Smooth muscle cell of the pulmonary artery (primary cell): ENCODE data around the gene MZB1. TPM values are rescaled to one million over a fixed set of nuclear protein-coding genes. Genes with fewer than 3 reads are reported as not detected.

Experiments
- total RNA-seq: library from RNA; depleted of rRNA; stranded (reverse); fragments of >200 nt; gene quantifications from 2 replicates; pipeline ENCODE4 v1.2.3, GENCODE V29; 2014

MZB1 gene, protein sequence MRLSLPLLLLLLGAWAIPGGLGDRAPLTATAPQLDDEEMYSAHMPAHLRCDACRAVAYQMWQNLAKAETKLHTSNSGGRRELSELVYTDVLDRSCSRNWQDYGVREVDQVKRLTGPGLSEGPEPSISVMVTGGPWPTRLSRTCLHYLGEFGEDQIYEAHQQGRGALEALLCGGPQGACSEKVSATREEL
- total RNA-seq = not detected in 2 replicates

DNA sequence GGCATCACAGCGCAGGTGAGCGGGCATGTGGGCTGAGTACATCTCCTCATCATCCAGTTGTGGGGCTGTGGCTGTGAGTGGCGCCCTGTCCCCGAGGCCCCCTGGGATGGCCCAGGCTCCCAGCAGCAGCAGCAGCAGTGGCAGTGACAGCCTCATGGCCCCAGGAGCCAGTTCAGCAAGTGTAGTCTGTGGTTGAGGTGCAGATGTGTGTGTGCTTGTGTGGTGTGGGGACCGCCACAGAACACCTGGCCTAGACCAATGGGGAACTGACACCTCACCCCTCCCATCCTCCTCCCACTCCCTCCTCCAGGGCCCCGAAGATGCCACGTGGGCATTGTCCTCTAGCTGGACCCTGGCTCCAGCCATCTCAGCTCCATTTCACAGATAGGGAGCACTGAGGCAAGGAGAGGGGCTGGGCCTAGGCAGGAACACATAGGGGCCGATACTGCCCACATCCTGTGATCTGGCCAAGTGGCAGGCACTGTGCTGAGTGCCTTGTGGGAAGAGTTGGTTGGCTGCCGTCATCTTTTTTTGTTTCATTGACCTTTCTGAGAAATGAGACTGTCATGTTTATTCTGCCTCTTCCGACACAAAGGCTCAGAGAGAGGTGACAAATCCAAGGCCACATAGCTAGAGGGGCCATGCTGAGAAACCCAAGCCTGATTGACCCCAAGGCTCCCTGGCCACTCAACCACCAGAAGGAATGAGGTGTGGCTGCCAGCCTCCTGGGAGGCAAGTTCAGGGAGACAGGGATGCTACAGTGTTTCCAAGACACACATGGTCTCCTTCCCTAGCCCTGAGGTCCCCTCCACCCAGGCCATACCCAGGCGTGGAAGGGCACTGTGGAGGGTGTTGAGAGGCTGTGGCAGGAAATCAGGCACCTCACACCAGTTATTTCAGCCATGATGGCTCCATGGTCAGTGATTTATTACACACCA, at the start of gene MZB1:
MZB1 (minus strand) TSS at position 213 of the 938 bp plus-strand sequence; CDS start at position 156, 57 bp downstream.

DNA sequence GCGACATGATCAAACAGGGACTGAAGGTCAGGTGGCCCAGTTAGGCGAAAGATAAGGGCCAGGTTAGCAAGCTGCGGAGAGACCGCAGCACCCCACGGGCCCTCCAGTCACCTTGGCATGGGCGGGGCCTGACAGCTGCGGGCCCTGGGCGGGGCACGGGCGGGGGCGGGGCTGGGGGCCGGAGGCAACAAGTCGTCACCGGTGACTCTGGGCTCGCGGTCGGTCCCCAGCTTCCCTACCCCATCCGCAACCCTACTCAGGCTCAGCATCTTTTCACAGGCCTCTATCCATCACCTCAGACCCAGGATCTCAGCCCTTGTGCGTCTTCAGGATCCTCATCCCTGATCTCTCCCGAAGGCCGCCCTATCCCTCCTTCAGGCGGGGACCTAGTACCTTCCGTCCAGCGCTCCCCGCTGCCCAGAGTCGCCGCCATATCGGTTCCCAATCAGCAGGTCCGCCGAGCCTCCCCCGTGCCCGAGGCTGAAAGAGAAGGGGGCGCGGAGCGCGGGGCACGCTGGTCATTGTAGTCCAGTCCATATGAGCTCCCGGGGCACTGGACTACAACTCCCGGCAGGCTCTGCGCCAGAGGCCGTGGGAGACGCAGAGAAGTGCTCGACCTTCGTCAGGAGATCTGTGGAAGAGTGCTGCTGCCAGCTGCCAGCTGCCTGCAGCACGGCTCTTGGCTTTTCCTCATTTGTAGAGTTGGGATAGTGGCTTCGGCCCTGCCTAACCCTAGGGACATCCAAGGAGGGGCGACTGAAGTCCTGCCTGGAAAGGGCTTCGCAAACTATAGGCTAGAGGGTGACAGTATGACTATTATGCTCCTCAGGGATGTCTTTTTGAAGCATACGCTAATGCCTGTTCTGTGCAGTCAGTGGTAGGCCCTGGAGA, 49.5 kb upstream of the MZB1 start, which contains the start of gene DNAJC18:
DNAJC18 (minus strand) TSS at position 513 of the 891 bp plus-strand sequence; CDS start at position 433, 80 bp downstream.

DNA sequence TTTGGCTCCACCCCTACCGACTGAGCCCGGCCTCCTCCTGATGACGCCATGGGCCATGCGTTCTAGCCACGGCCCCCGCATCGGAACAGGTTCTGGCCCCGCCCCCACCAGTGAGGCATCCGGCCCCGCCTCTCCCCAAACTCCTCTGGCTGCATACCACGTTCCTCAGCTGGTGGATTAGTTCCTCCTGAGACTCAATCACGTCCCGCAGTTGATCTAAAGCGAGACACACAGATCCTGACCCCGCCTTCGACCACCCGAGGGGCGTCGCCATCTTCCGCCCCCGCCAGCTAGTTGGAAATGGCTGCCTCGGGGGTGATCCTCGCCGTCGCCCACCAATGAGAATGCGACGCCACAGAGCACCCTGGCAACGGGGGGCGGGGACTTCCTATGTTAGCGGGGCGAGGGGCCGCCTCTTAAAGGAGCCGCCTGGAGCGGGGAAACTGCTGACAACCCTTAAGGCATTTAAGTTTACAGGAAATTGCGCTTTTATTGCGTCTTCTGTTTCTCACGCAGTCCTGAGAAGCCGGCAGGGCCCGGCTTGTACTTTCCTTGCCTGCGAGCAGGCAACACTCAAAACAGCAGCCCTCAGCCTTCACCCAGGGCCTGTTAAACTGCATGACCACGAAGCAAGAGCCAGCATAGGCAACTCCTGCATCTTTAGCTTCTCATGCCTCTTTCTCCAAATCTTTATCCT, 14.2 kb upstream of the MZB1 start, which contains the start of gene SPATA24:
SPATA24 (minus strand) TSS at position 303 of the 697 bp plus-strand sequence; CDS start at position 274, 29 bp downstream.

DNA sequence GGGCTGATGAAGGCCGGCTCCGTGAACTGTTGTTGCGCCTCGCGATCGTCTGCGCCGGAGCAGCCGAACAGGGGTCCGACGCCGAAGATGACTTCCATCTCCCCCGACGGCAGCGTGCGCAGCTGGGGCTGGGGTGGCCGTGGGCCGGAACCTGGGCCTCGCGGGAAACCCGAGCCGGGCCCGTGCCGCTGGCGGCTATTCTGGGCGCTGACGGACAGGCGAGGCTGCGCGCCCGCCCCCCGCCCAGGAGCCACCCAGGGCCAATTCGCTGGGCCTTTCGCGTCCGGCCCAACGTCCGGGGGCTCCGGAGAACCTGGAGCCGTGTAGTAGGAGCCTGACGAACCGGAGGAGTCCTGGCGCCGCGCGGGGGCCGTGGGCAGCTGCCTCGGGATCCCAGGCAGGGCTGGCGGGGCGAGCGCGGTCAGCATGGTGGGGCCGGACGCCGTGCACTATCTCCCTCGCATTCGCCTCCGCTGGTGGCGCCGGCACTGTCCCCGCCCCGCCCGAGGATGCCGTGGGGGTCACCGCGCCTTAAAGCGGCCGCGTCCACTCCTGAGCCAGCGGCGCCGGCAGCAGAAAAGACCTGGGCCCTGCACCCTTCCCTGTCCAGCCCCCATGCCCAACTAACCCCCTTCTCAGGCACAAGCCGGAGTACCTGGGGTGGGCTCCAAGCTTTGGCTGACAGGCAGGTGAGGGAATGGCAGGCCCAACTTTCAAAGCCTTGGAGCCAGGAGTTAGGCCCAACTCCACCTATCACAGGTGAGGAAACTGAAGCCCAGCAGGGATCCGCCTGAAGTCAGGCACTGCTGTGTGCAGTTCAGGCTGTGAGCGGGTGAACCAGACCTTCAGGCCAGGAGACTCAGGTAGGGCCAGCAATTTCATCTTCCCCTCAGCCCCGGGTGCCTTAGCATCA, 5.2 kb upstream of the MZB1 start, which contains the start of gene PROB1:
PROB1 (minus strand) TSS at position 451 of the 913 bp plus-strand sequence; CDS start at position 428, 23 bp downstream.

DNA sequence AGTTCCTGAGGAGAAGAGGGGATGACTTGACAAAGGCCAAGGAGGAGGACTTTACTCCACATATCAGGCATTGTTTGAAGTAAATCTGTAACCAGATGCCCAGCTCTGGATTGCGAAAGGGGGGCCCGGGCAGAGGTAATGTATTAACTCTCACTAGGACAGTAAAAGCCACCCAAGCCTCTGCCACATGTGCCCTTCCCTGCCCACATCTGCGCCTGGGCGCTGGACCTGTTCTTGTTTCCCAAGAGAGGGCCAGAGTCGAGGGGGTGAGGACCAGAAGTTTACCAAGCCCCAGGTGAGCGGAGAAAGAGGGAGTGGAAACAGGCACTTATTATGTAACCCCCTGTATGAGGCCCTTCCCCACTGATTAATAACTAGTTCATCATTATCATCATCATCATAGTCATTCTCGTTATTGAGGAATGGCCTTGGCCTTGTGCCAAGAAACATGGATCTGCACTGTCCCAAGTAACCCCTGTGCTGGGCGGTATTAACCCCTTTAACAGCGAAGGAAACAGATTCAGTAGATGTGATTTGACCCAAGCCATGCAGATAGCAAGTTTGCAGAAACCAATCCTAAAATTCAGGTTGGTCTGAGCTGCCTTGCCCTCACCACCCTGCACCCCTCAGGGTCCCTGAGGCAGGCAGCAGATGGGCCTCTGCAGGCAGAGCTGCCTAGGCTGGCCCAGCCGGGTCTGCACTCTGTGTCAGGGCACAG, 6.3 kb downstream of the MZB1 start, which contains the start of gene SLC23A1:
SLC23A1 (minus strand) TSS at position 23 of the 718 bp plus-strand sequence. CDS start 44 bp downstream, outside the sequence.

DNA sequence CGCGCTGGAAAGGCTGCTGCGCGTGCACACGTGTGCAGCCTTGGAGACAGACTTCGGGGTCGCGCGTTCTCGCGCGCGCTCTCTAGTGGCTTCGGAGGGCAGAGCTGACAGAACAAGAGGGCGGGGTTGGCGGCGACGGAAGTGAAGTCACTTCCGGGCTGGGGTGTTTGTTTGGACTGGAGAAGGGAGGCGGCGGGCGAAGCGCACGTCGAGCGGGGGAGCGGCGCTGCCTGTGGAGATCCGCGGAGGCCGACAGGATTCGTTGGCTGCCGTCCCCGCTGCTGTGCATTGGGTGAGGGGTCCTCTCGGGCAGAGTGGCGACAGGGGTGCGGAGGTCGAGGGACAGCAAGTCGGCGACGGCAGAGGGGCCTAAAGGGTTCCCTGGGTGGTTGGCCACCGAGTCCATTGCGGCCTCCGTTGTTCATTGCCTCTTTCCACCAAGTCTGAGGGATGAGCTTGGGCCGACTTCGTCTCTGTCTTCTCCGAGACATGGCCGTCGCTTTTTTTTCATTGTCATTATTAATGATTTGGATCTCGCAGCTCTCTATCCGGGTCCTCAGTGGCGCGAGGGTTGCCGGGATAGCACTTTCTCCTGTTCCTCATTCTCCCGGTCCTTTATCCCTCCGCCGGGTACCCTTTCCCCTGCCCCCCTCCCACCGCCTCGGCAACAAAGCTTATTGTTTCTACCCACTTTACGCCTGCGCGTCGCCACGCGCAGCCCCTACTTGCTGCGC, 47.9 kb downstream of the MZB1 start, which contains the start of gene PAIP2:
PAIP2 (plus strand) TSS at position 166 of the 734 bp plus-strand sequence. CDS start 21,931 bp downstream, outside the sequence.

Other genes with a start within 250 kb of the MZB1 start
- gene SIL1, start 191.5 kb downstream of the MZB1 start, total RNA-seq = 104 and 120 TPM in 2 replicates
- gene MATR3, start 96.2 kb downstream of the MZB1 start, total RNA-seq = 263 and 296 TPM in 2 replicates
- gene PAIP2, start 48.1 kb downstream of the MZB1 start, total RNA-seq = 28.9 and 52.1 TPM in 2 replicates
- not detected in 2 replicates for gene SLC23A1, start 6.6 kb downstream of the MZB1 start, total RNA-seq
- gene PROB1, start 5.2 kb upstream of the MZB1 start, total RNA-seq = 1.3 and 1.7 TPM in 2 replicates
- gene SPATA24, start 14.2 kb upstream of the MZB1 start, total RNA-seq = 4.8 and 5.7 TPM in 2 replicates
- 8.1 and 12.6 TPM in 2 replicates for gene DNAJC18, start 49.6 kb upstream of the MZB1 start, total RNA-seq
- gene ECSCR, start 72.8 kb upstream of the MZB1 start, total RNA-seq = 2.2 and 4.4 TPM in 2 replicates
- gene SMIM33, start 81.1 kb upstream of the MZB1 start, total RNA-seq = not detected in 2 replicates
- 58.8 and 76.5 TPM in 2 replicates for gene STING1, start 92.8 kb upstream of the MZB1 start, total RNA-seq
- gene UBE2D2, start 171.4 kb upstream of the MZB1 start, total RNA-seq = 43.5 and 49.7 TPM in 2 replicates